Measurements from ENCODE around the gene TMEM63B.

The TMEM63B gene

GRCh38 chr6:44127186-44128019 lies at the start of gene TMEM63B, which contains the start of gene MRPL14:
Gene TMEM63B, plus strand, starts transcription at chr6:44127554. Its CDS starts 7,031 bp downstream, at chr6:44134585.
Gene MRPL14, minus strand, starts transcription at chr6:44127452. Its CDS starts 10,841 bp downstream, at chr6:44116611.
- TF ChIP-seq CTCF (conservative IDR thresholded peaks at IDR 0.05): no peak
- TF ChIP-seq ZFX (IDR thresholded peaks at IDR 0.05): peak; percentile 29; the same call in 1 of the 2 replicates

GRCh38 chr6:44078219-44078826 lies 49.0 kb upstream of the TMEM63B start:
- TF ChIP-seq ZFX (IDR thresholded peaks at IDR 0.05) (no peak), CTCF (conservative IDR thresholded peaks at IDR 0.05) (no peak)
- no peak overlapping the region for H3K27ac ChIP-seq

More at GRCh38 chr6:44127186-44128019, at the start of gene TMEM63B, which contains the start of gene MRPL14:
- H3K27ac ChIP-seq: peak within 1 kb of the TSS; percentile 93

GRCh38 chr6:44078827-44079671 lies 48.3 kb upstream of the TMEM63B start:
- no peak overlapping the region for H3K27ac ChIP-seq
- no peak for TF ChIP-seq ZFX (IDR thresholded peaks at IDR 0.05)
- TF ChIP-seq CTCF (conservative IDR thresholded peaks at IDR 0.05): peak; percentile 93

- TF ChIP-seq CTCF (conservative IDR thresholded peaks at IDR 0.05) (no peak), ZFX (IDR thresholded peaks at IDR 0.05) (no peak)
- H3K27ac ChIP-seq: no peak overlapping the region
These were observed 47.7 kb upstream of the TMEM63B start for GRCh38 chr6:44079672-44080071.

GRCh38 chr6:44080561-44081521 lies 46.5 kb upstream of the TMEM63B start:
- H3K27ac ChIP-seq: no peak overlapping the region
- TF ChIP-seq ZFX (IDR thresholded peaks at IDR 0.05): no peak
- no peak for TF ChIP-seq CTCF (conservative IDR thresholded peaks at IDR 0.05)

GRCh38 chr6:44081753-44082152 lies 45.6 kb upstream of the TMEM63B start:
- H3K27ac ChIP-seq: no peak overlapping the region

More at GRCh38 chr6:44081753-44082152, 45.6 kb upstream of the TMEM63B start:
- TF ChIP-seq CTCF (conservative IDR thresholded peaks at IDR 0.05) (no peak), ZFX (IDR thresholded peaks at IDR 0.05) (no peak)
